Measurements from ENCODE around the gene BACH2.

- TF ChIP-seq, protein P1, sequence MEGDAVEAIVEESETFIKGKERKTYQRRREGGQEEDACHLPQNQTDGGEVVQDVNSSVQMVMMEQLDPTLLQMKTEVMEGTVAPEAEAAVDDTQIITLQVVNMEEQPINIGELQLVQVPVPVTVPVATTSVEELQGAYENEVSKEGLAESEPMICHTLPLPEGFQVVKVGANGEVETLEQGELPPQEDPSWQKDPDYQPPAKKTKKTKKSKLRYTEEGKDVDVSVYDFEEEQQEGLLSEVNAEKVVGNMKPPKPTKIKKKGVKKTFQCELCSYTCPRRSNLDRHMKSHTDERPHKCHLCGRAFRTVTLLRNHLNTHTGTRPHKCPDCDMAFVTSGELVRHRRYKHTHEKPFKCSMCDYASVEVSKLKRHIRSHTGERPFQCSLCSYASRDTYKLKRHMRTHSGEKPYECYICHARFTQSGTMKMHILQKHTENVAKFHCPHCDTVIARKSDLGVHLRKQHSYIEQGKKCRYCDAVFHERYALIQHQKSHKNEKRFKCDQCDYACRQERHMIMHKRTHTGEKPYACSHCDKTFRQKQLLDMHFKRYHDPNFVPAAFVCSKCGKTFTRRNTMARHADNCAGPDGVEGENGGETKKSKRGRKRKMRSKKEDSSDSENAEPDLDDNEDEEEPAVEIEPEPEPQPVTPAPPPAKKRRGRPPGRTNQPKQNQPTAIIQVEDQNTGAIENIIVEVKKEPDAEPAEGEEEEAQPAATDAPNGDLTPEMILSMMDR (conservative IDR thresholded peaks at IDR 0.05), result no peak
- no peak for TF ChIP-seq ZFX (IDR thresholded peaks at IDR 0.05)
These were observed 152.2 kb downstream of the BACH2 start for GRCh38 chr6:90144396-90144795.

All from C4-2B (cell line).